ENCODE measurements around the gene CD58. TPM values are rescaled to one million over a fixed set of nuclear protein-coding genes. Genes with fewer than 3 reads are reported as not detected.

Gene CD58
- total RNA-seq, 1 experiment from 2014 or later, result 18.9 TPM

GRCh38 chr1:116546354-116546977 is 24.4 kb downstream of the CD58 start:
- intact Hi-C loops (cut with micrococcal nuclease; ENCODE audit: unreplicated experiment), result no loop called here
- CTCF ChIA-PET, result no interaction called here
- no peak for DNase-seq
- BruUV-seq (replicated peaks), result no TSS peak
- peaks cover 5% of the 10 kb centered on the region for H3K4me1 Mint-ChIP-seq (ENCODE audit: low read depth, unreplicated experiment)
- H3K36me3 Mint-ChIP-seq (ENCODE audit: insufficient read depth, unreplicated experiment), result peaks cover 22% of the 10 kb centered on the region
- no peaks in the 10 kb centered on the region for H3K9me3 Mint-ChIP-seq (ENCODE audit: low read depth, unreplicated experiment)
- no peaks in the 10 kb centered on the region for H3K27me3 Mint-ChIP-seq (ENCODE audit: unreplicated experiment)
- TF ChIP-seq CTCF (IDR thresholded peaks at IDR 0.05; ENCODE audit: unreplicated experiment), result no peak
- no peak overlapping the region for H3K4me3 Mint-ChIP-seq (ENCODE audit: low read depth, unreplicated experiment)
- H3K27ac Mint-ChIP-seq (ENCODE audit: unreplicated experiment), result no peak overlapping the region

GRCh38 chr1:116545359-116545705 is 25.5 kb downstream of the CD58 start:
- Mint-ChIP-seq H3K27ac (ENCODE audit: unreplicated experiment) (no peak overlapping the region), H3K27me3 (ENCODE audit: unreplicated experiment) (no peaks in the 10 kb centered on the region), H3K4me1 (ENCODE audit: low read depth, unreplicated experiment) (peaks cover 10% of the 10 kb centered on the region), H3K9me3 (ENCODE audit: low read depth, unreplicated experiment) (no peaks in the 10 kb centered on the region), H3K4me3 (ENCODE audit: low read depth, unreplicated experiment) (no peak overlapping the region), H3K36me3 (ENCODE audit: insufficient read depth, unreplicated experiment) (peaks cover 22% of the 10 kb centered on the region)
- no peak for TF ChIP-seq CTCF (IDR thresholded peaks at IDR 0.05; ENCODE audit: unreplicated experiment)
- CTCF ChIA-PET, result no interaction called here
- intact Hi-C loops (cut with micrococcal nuclease; ENCODE audit: unreplicated experiment), result no loop called here
- DNase-seq, result no peak
- BruUV-seq (replicated peaks), result no TSS peak

GRCh38 chr1:116544588-116545358 is 26.1 kb downstream of the CD58 start:
- Mint-ChIP-seq H3K27me3 (ENCODE audit: unreplicated experiment) (no peaks in the 10 kb centered on the region), H3K9me3 (ENCODE audit: low read depth, unreplicated experiment) (no peaks in the 10 kb centered on the region), H3K4me1 (ENCODE audit: low read depth, unreplicated experiment) (peaks cover 14% of the 10 kb centered on the region), H3K27ac (ENCODE audit: unreplicated experiment) (no peak overlapping the region), H3K4me3 (ENCODE audit: low read depth, unreplicated experiment) (no peak overlapping the region), H3K36me3 (ENCODE audit: insufficient read depth, unreplicated experiment) (peaks cover 22% of the 10 kb centered on the region)
- no TSS peak for BruUV-seq (replicated peaks)
- DNase-seq, result no peak
- CTCF ChIA-PET, result no interaction called here
- no peak for TF ChIP-seq CTCF (IDR thresholded peaks at IDR 0.05; ENCODE audit: unreplicated experiment)
- intact Hi-C loops (cut with micrococcal nuclease; ENCODE audit: unreplicated experiment), result no loop called here

- no peak for DNase-seq
- Mint-ChIP-seq H3K36me3 (ENCODE audit: insufficient read depth, unreplicated experiment) (peaks cover 22% of the 10 kb centered on the region), H3K4me1 (ENCODE audit: low read depth, unreplicated experiment) (peaks cover 33% of the 10 kb centered on the region), H3K27ac (ENCODE audit: unreplicated experiment) (no peak overlapping the region), H3K4me3 (ENCODE audit: low read depth, unreplicated experiment) (no peak overlapping the region), H3K9me3 (ENCODE audit: low read depth, unreplicated experiment) (no peaks in the 10 kb centered on the region), H3K27me3 (ENCODE audit: unreplicated experiment) (no peaks in the 10 kb centered on the region)
- intact Hi-C loops (cut with micrococcal nuclease; ENCODE audit: unreplicated experiment), result no loop called here
- TF ChIP-seq CTCF (IDR thresholded peaks at IDR 0.05; ENCODE audit: unreplicated experiment), result no peak
- no TSS peak for BruUV-seq (replicated peaks)
- CTCF ChIA-PET, result no interaction called here
Measured at GRCh38 chr1:116540088-116540487, 30.7 kb downstream of the CD58 start.

All from Calu3 (cell line).